ENCODE measurements around the gene AURKAIP1. TPM values are rescaled to one million over a fixed set of nuclear protein-coding genes. Genes with fewer than 3 reads are reported as not detected.

The AURKAIP1 gene
- total RNA-seq = 100 to 1,000 TPM in 1 of 4 donors, 10 to 100 TPM in 3; 55.8 to 106 (median 86.1) TPM

DNA sequence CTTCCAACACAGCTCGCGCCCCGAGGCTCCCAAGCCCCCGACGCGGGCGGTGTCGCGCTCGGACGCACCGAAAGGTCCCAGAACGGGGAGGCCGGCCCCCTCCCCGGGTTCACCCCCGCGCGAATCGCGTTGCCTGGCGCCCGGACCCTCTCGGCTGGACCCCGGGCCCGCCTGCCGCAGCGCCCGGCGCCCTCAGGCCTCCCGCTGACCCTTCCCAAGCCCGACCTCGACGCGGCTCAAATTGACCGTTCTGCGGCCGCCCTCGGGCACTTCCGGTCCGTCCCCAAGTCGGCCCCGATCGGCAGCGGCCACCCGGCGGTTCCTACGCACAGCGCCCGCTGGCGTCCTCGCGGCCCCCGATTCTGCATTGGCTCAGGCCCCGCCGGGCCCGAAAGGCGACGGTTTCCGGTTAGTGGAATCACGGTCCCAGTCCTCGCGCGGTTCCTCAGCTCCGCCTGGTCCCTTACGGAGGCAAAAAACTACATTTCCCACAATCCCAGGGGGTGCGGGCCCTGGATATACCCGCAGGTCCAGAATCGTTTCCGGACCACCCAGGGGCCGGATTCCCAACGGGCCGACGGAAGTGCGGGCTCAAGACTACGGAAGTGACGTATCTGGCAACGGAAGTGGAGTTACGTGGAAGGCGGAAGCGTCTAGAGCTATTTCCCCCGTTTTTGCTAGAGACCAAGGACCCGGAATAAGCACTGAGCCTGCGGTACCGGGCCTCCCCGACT lies at the start of gene AURKAIP1:
Gene AURKAIP1, minus strand, starts transcription at position 279 of the 734 bp plus-strand sequence. CDS start 451 bp downstream, outside the sequence.
- peaks cover 7% of the 10 kb centered on the region for H3K36me3 ChIP-seq
- peak within 1 kb of the TSS; percentile 90 for H3K27ac ChIP-seq
- peaks cover 46% of the 10 kb centered on the region for H3K4me1 ChIP-seq
- H3K4me3 ChIP-seq = peak within 1 kb of the TSS; percentile 99
- TF ChIP-seq, protein P1, sequence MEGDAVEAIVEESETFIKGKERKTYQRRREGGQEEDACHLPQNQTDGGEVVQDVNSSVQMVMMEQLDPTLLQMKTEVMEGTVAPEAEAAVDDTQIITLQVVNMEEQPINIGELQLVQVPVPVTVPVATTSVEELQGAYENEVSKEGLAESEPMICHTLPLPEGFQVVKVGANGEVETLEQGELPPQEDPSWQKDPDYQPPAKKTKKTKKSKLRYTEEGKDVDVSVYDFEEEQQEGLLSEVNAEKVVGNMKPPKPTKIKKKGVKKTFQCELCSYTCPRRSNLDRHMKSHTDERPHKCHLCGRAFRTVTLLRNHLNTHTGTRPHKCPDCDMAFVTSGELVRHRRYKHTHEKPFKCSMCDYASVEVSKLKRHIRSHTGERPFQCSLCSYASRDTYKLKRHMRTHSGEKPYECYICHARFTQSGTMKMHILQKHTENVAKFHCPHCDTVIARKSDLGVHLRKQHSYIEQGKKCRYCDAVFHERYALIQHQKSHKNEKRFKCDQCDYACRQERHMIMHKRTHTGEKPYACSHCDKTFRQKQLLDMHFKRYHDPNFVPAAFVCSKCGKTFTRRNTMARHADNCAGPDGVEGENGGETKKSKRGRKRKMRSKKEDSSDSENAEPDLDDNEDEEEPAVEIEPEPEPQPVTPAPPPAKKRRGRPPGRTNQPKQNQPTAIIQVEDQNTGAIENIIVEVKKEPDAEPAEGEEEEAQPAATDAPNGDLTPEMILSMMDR (IDR thresholded peaks at IDR 0.05) = peak in 1 of 2 donors; percentile 29
- peak in 1 of 2 donors; percentile 15 for TF ChIP-seq POLR2A (IDR thresholded peaks at IDR 0.05)
- TF ChIP-seq POLR2AphosphoS5 (IDR thresholded peaks at IDR 0.05) = peak in 2 of 3 donors; percentile 98 to 99
- TF ChIP-seq EP300 (IDR thresholded peaks at IDR 0.05) = no peak
- under 1% methylated on average over 34 of the region's 85 CpGs for WGBS
- no peaks in the 10 kb centered on the region for H3K9me3 ChIP-seq
- H3K27me3 ChIP-seq = no peaks in the 10 kb centered on the region
- DNase-seq (ENCODE audit: low spot score in 2 of 2) = peak; percentile 99

DNA sequence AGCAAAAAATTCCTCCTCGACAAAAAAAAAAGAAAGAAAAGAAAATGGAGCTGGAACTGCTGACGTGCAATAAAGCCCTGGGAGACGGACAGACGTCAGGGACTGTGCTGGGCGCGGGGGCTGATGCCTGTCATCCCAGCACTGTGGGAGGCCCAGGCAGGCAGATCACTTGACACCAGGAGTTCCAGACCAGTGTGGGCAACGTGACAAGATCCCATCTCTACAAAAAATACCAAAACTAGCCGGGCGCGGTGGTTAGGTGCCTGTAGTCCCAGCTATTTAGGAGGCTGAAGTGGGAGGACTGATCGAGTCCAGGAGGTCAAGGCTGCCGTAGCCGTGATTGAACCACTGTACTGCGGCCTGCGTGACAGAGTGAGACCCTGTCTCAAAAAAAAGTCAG lies 49.7 kb upstream of the AURKAIP1 start:
- peaks cover 42% of the 10 kb centered on the region for H3K4me1 ChIP-seq
- WGBS = 79% methylated on average over 15 of the region's 15 CpGs
- H3K27ac ChIP-seq = no peak overlapping the region
- TF ChIP-seq POLR2A (IDR thresholded peaks at IDR 0.05) (no peak), EP300 (IDR thresholded peaks at IDR 0.05) (no peak), POLR2AphosphoS5 (IDR thresholded peaks at IDR 0.05) (no peak)
- TF ChIP-seq, protein P1 (IDR thresholded peaks at IDR 0.05) = no peak
- H3K9me3 ChIP-seq = no peaks in the 10 kb centered on the region
- no peaks in the 10 kb centered on the region for H3K36me3 ChIP-seq
- H3K27me3 ChIP-seq = peaks cover 14% of the 10 kb centered on the region
- H3K4me3 ChIP-seq = no peak overlapping the region
- no peak for DNase-seq (ENCODE audit: low spot score in 2 of 2)

DNA sequence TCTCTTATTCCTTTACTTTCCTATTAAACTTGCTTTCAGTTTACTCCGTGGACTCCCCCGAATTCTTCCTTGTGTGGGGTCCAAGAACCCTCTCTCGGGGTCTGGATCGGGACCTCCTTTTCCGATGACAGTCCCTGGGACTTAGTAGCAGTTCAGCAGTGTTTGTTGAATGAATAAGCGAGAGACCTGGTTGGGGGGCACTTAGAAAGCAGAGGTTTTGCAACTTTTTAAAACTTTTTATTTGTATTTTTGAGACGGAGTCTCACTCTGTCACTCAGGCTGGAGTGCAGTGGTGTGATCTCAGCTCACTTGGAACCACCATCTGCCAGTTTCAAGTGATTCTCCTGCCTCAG lies 48.2 kb upstream of the AURKAIP1 start:
- Histone ChIP-seq H3K9me3 (no peaks in the 10 kb centered on the region), H3K27ac (no peak overlapping the region), H3K36me3 (no peaks in the 10 kb centered on the region), H3K4me1 (peaks cover 53% of the 10 kb centered on the region), H3K4me3 (no peak overlapping the region), H3K27me3 (peaks cover 14% of the 10 kb centered on the region)
- no peak for TF ChIP-seq EP300 (IDR thresholded peaks at IDR 0.05)
- TF ChIP-seq, protein P1 (IDR thresholded peaks at IDR 0.05) = no peak
- DNase-seq (ENCODE audit: low spot score in 2 of 2) = no peak
- 77% methylated on average over 7 of the region's 7 CpGs for WGBS

DNA sequence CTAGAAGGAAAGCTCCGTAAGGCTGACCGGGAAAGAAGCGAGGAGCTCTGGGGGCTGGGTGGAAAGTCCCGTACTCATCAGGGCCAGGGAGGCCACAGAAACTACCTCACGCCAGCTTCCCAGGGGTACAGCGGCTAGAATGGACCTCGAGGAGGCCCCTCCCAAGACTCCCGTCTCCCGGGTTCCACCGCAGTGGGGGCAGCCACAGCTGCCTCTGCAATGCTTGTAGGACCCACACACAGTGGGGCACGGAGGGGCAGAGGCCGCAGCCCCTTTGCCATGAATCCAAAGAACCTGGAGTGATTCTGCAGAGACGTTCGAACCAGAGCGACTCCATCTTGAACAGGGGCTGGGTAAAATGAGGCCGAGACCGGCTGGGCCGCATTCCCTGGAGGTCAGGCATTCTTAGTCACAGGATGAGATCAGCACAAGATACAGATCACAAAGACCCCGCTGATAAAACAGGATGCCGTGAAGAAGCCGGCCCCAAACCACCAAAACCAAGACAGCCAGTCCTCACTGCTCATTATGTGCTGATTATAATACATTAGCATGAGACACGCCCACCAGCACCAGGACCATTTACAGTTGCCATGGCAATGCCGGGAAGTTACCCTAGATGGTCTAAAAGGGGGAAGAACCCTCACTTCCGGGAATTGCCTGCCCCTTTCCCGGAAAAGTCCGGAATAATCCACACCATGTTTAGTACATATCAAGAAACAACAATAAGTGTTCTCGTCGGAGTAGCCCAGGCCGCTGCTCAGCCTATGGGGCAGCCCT lies 47.6 kb upstream of the AURKAIP1 start:
- no peak for TF ChIP-seq EP300 (IDR thresholded peaks at IDR 0.05)
- TF ChIP-seq, protein P1 (IDR thresholded peaks at IDR 0.05) = no peak
- TF ChIP-seq POLR2AphosphoS5 (IDR thresholded peaks at IDR 0.05) = no peak
- no peak overlapping the region for H3K4me3 ChIP-seq
- H3K4me1 ChIP-seq = peaks cover 55% of the 10 kb centered on the region
- H3K27ac ChIP-seq = no peak overlapping the region
- WGBS = 69% methylated on average over 17 of the region's 29 CpGs
- no peaks in the 10 kb centered on the region for H3K36me3 ChIP-seq
- no peak for DNase-seq (ENCODE audit: low spot score in 2 of 2)
- peaks cover 14% of the 10 kb centered on the region for H3K27me3 ChIP-seq
- no peaks in the 10 kb centered on the region for H3K9me3 ChIP-seq

DNA sequence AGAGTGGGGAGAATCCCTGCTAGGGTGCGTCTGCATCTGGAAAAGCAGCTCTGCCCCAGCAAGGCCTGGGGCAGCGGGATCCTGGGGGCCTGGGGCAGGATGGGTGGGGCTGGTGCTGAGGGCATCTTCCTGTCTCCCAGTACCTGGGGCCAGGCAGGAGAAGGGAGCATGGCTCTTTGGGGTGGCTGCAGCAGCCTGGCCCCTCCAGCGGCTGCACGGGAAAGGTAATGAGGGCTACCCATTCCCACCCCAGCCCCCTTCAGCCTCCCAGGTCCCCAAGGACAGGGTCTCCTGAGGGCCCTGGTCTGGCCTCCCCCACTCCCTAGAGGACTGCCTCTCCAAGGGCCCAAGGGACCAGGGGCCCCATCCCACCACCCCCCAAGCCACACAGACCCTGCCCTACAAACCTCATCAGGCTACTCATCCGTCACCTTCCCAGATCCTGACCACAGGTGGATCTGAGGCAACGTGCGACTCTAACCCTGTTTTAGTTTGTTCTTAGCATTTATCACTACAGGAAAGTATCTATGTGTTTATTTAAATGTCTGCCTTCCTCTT lies 47.0 kb upstream of the AURKAIP1 start:
- H3K4me1 ChIP-seq = peaks cover 50% of the 10 kb centered on the region
- peaks cover 8% of the 10 kb centered on the region for H3K27me3 ChIP-seq
- H3K4me3 ChIP-seq = no peak overlapping the region
- DNase-seq (ENCODE audit: low spot score in 2 of 2) = no peak
- no peaks in the 10 kb centered on the region for H3K9me3 ChIP-seq
- TF ChIP-seq, protein P1 (IDR thresholded peaks at IDR 0.05) = no peak
- no peak for TF ChIP-seq POLR2AphosphoS5 (IDR thresholded peaks at IDR 0.05)
- no peak for TF ChIP-seq POLR2A (IDR thresholded peaks at IDR 0.05)
- no peak for TF ChIP-seq EP300 (IDR thresholded peaks at IDR 0.05)
- WGBS = 74% methylated on average over 7 of the region's 7 CpGs
- no peak overlapping the region for H3K27ac ChIP-seq
- no peaks in the 10 kb centered on the region for H3K36me3 ChIP-seq

All from suprapubic skin (tissue), 4 donors.